Loucy (cell line): Measurements from ENCODE around the gene CAGE1.

Experiments used
- CTCF ChIP-seq: fragments of 200-600 bp; sonication (generic); conservative IDR thresholded peaks from 2 replicates; pipeline ENCODE4 v1.5.1; 2014; ENCODE audit warnings: mild to moderate bottlenecking, antibody characterized with exemption, low read length
- EZH2phosphoT487 ChIP-seq: fragments of 200-600 bp; IDR thresholded peaks from 2 replicates; pipeline ENCODE4 v1.6.1; 2018; ENCODE audit warnings: antibody characterized with exemption, mild to moderate bottlenecking, moderate library complexity, borderline replicate concordance

DNA sequence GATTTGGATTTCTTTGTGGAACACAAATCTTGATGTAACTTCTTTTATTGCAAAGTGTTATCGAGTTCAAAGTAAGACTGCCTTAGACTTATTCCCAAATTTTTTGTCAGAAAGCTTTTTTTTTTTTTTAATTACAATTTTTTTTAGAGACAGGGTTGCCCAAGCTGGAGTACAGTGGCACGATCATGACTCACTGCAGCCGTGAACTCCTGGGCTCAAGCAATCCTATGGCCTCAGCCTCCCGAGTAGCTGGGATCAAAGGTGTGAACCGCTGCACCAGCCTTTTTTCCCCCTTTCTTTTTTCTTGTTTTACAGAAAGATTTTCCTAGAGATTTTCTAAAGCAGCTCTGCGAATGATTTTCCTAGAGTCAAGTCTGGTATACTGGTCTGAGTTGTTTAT is 2.9 kb upstream of the CAGE1 start:
- TF ChIP-seq EZH2phosphoT487 (no peak), CTCF (no peak)
